ENCODE data around the gene MTMR4.

DNA sequence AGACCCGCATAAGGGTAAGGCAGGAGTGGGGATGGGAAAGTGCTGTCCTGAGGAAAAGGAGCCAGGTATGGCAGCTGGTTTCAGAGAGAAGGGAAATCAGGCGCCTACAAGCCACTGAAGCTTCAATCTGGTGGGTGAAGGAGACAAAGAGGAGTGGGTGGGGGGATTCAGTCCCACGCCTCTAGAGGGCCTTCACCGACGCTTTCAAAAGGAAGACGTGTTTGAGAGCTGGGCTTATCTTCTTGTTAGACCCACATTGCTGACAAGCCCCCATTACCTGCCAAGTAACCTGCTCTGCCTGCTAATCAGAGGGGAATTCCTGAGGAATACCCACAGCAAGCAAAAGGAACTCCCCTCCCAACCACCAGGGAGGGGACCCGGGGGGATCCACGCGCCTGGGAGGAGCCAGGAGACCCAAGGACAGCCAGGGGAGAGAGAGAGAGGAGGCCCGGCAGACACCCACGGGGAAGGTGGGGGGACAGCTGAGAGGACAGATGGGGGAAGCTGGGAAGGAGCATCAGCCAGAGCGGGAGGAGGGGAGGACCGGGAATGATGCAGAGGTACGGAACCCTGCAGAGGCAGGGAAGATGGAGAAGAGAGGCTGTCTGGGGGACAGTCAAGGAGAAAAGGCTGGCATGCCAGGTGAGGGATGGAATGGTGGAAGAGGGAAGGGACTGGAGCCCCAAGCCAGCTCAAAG lies 1.0 kb downstream of the MTMR4 start:
- TF ChIP-seq POLR2A (IDR thresholded peaks at IDR 0.05), result no peak
- TF ChIP-seq, protein P1, sequence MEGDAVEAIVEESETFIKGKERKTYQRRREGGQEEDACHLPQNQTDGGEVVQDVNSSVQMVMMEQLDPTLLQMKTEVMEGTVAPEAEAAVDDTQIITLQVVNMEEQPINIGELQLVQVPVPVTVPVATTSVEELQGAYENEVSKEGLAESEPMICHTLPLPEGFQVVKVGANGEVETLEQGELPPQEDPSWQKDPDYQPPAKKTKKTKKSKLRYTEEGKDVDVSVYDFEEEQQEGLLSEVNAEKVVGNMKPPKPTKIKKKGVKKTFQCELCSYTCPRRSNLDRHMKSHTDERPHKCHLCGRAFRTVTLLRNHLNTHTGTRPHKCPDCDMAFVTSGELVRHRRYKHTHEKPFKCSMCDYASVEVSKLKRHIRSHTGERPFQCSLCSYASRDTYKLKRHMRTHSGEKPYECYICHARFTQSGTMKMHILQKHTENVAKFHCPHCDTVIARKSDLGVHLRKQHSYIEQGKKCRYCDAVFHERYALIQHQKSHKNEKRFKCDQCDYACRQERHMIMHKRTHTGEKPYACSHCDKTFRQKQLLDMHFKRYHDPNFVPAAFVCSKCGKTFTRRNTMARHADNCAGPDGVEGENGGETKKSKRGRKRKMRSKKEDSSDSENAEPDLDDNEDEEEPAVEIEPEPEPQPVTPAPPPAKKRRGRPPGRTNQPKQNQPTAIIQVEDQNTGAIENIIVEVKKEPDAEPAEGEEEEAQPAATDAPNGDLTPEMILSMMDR (IDR thresholded peaks at IDR 0.05), result no peak

Measured in breast epithelium (tissue), 3 donors.